H1 (cell line): ENCODE results near the gene AP3M1.

Experiments
- ATF2 ChIP-seq: IDR thresholded peaks from 2 replicates; pipeline ENCODE4 v1.6.1; 2012; ENCODE audit warnings: low read length, inconsistent platforms
- CEBPB ChIP-seq: IDR thresholded peaks from 2 replicates; pipeline ENCODE4 v1.6.1; 2012; ENCODE audit warnings: low read depth, low read length
- CHD2 ChIP-seq: IDR thresholded peaks from 2 replicates; pipeline ENCODE4 v1.6.1; 2012; ENCODE audit warnings: low read length, improper control_type of control experiment
- CREB1 ChIP-seq: IDR thresholded peaks from 2 replicates; pipeline ENCODE4 v1.6.1; 2012; ENCODE audit warnings: inconsistent platforms
- EGR1 ChIP-seq: IDR thresholded peaks from 2 replicates; pipeline ENCODE4 v1.6.1; 2011; ENCODE audit warnings: low read depth, low read length, borderline replicate concordance
- EP300 ChIP-seq, 2 experiments: IDR thresholded peaks; 1 replicate in 1 of 2; 2 replicates in 1 of 2; pipeline ENCODE4 v1.6.1; 2011 to 2012; ENCODE audit warnings: low read depth in 2 of 2, low read length in 2 of 2, mild to moderate bottlenecking in 2 of 2, borderline replicate concordance in 1 of 2, inconsistent platforms in 1 of 2, moderate library complexity in 1 of 2
- EZH2 ChIP-seq: fragments of 200-600 bp; sonication (generic); IDR thresholded peaks from 2 replicates; pipeline ENCODE4 v1.7.1; 2012; ENCODE audit warnings: low read depth, mild to moderate bottlenecking, moderate library complexity, low read length, inconsistent platforms; ENCODE audit not compliant: severe bottlenecking
- GTF2F1 ChIP-seq: IDR thresholded peaks from 2 replicates; pipeline ENCODE4 v1.6.1; 2012; ENCODE audit warnings: low read depth, low read length, improper control_type of control experiment, borderline replicate concordance
- PHF8 ChIP-seq: fragments of 200-600 bp; sonication (generic); conservative IDR thresholded peaks from 2 replicates; pipeline ENCODE4 v1.7.1; 2012; ENCODE audit warnings: low read depth, mild to moderate bottlenecking, inconsistent platforms, low read length, moderate library complexity
- POLR2A ChIP-seq, 2 experiments: IDR thresholded peaks; 1 replicate in 1 of 2; 2 replicates in 1 of 2; pipeline ENCODE4 v1.6.1; 2011; ENCODE audit warnings: low read depth in 2 of 2, low read length in 2 of 2, mild to moderate bottlenecking in 2 of 2; ENCODE audit errors: control extremely low read depth in 1 of 2
- POLR2AphosphoS5 ChIP-seq: IDR thresholded peaks from 2 replicates; pipeline ENCODE4 v1.6.1; 2011; ENCODE audit warnings: low read depth, low read length
- SP4 ChIP-seq: IDR thresholded peaks from 2 replicates; pipeline ENCODE4 v1.6.1; 2012; ENCODE audit warnings: low read length, inconsistent platforms
- TAF1 ChIP-seq: IDR thresholded peaks from 2 replicates; pipeline ENCODE4 v1.6.1; 2011; ENCODE audit warnings: mild to moderate bottlenecking, low read depth, low read length
- TF ChIP-seq, protein P1 (sequence below), 3 experiments: IDR thresholded peaks; 1 replicate in 2 of 3; 2 replicates in 1 of 3; pipeline versions ENCODE4 v1.5.1 to v1.6.1; 2011; ENCODE audit warnings: low read length in 3 of 3, mild to moderate bottlenecking in 3 of 3, inconsistent platforms in 2 of 3, low read depth in 1 of 3, moderate library complexity in 1 of 3; ENCODE audit not compliant: insufficient read depth in 1 of 3; ENCODE audit errors: control extremely low read depth in 1 of 3

- no peak for TF ChIP-seq ATF2
- TF ChIP-seq, protein P1, sequence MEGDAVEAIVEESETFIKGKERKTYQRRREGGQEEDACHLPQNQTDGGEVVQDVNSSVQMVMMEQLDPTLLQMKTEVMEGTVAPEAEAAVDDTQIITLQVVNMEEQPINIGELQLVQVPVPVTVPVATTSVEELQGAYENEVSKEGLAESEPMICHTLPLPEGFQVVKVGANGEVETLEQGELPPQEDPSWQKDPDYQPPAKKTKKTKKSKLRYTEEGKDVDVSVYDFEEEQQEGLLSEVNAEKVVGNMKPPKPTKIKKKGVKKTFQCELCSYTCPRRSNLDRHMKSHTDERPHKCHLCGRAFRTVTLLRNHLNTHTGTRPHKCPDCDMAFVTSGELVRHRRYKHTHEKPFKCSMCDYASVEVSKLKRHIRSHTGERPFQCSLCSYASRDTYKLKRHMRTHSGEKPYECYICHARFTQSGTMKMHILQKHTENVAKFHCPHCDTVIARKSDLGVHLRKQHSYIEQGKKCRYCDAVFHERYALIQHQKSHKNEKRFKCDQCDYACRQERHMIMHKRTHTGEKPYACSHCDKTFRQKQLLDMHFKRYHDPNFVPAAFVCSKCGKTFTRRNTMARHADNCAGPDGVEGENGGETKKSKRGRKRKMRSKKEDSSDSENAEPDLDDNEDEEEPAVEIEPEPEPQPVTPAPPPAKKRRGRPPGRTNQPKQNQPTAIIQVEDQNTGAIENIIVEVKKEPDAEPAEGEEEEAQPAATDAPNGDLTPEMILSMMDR (IDR thresholded peaks at IDR 0.05; ENCODE audit: control extremely low read depth in 1 of 3, insufficient read depth in 1 of 3, low read depth in 1 of 3, low read length in 3 of 3): no peak
- no peak for TF ChIP-seq TAF1
- no peak for TF ChIP-seq EP300 (IDR thresholded peaks at IDR 0.05; ENCODE audit: borderline replicate concordance in 1 of 2, low read depth in 2 of 2, low read length in 2 of 2)
- no peak for TF ChIP-seq CREB1
- no peak for TF ChIP-seq POLR2A (IDR thresholded peaks at IDR 0.05; ENCODE audit: control extremely low read depth in 1 of 2, low read depth in 2 of 2, low read length in 2 of 2)
- no peak for TF ChIP-seq EGR1
- no peak for TF ChIP-seq SP4
- no peak for TF ChIP-seq PHF8
- no peak for TF ChIP-seq CEBPB
- no peak for TF ChIP-seq GTF2F1
- TF ChIP-seq EZH2: no peak
- no peak; the same call in 1 of the 2 replicates for TF ChIP-seq POLR2AphosphoS5
- TF ChIP-seq CHD2: no peak
Measured at GRCh38 chr10:74104480-74104879, 46.1 kb downstream of the AP3M1 start.
